ENCODE results near the gene CMTM5.

DNA sequence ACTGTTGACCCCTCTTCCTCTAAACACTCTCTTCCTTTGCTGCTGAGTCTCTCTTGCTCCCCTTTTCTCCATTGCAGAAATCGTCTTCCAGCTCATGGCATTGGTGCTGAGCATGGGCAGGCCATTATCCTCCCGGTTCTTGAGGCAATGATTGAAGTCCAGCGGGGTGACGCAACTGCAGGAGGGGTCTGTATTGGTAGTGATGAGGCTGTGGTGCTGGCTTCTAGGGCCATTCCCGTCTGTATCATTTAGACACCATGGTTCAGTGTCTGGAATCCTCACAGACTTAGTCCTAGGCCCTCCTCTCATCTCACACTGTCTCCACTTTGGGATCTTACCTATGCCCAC lies 23.4 kb upstream of the CMTM5 start:
- no peak for TF ChIP-seq POLR2AphosphoS5 (IDR thresholded peaks at IDR 0.05; ENCODE audit: insufficient read depth, low read depth, low read length)
- TF ChIP-seq FOS (IDR thresholded peaks at IDR 0.05; ENCODE audit: borderline replicate concordance, insufficient read depth, low read length): no peak
- TF ChIP-seq, protein P1, sequence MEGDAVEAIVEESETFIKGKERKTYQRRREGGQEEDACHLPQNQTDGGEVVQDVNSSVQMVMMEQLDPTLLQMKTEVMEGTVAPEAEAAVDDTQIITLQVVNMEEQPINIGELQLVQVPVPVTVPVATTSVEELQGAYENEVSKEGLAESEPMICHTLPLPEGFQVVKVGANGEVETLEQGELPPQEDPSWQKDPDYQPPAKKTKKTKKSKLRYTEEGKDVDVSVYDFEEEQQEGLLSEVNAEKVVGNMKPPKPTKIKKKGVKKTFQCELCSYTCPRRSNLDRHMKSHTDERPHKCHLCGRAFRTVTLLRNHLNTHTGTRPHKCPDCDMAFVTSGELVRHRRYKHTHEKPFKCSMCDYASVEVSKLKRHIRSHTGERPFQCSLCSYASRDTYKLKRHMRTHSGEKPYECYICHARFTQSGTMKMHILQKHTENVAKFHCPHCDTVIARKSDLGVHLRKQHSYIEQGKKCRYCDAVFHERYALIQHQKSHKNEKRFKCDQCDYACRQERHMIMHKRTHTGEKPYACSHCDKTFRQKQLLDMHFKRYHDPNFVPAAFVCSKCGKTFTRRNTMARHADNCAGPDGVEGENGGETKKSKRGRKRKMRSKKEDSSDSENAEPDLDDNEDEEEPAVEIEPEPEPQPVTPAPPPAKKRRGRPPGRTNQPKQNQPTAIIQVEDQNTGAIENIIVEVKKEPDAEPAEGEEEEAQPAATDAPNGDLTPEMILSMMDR (IDR thresholded peaks at IDR 0.05; ENCODE audit: extremely low read depth in 1 of 2, insufficient read depth in 1 of 2, low read depth in 1 of 2, low read length in 2 of 2): no peak
